MM.1S (cell line): ENCODE measurements around the gene KLK1.

Experiments
- EZH2phosphoT487 ChIP-seq: fragments of 300-600 bp; sonication (generic); IDR thresholded peaks from 2 replicates; pipeline ENCODE4 v1.6.1; 2018; ENCODE audit warnings: antibody characterized with exemption, low read length
- TF ChIP-seq, protein P1 (sequence below): fragments of 300-600 bp; sonication (generic); IDR thresholded peaks from 2 replicates; pipeline ENCODE4 v1.5.1; 2016; ENCODE audit warnings: antibody characterized with exemption, low read length, mixed read lengths

GRCh38 chr19:50820549-50821247, 2.9 kb downstream of the KLK1 start:
- TF ChIP-seq, protein P1, sequence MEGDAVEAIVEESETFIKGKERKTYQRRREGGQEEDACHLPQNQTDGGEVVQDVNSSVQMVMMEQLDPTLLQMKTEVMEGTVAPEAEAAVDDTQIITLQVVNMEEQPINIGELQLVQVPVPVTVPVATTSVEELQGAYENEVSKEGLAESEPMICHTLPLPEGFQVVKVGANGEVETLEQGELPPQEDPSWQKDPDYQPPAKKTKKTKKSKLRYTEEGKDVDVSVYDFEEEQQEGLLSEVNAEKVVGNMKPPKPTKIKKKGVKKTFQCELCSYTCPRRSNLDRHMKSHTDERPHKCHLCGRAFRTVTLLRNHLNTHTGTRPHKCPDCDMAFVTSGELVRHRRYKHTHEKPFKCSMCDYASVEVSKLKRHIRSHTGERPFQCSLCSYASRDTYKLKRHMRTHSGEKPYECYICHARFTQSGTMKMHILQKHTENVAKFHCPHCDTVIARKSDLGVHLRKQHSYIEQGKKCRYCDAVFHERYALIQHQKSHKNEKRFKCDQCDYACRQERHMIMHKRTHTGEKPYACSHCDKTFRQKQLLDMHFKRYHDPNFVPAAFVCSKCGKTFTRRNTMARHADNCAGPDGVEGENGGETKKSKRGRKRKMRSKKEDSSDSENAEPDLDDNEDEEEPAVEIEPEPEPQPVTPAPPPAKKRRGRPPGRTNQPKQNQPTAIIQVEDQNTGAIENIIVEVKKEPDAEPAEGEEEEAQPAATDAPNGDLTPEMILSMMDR = no peak
- no peak for TF ChIP-seq EZH2phosphoT487
